ENCODE data around the gene EXO1.
A peak's percentile ranks its signal among the peaks of the same experiment; 100 is the strongest.
"Not testable (repeated sequence)": the region's sequence is repeated elsewhere in the genome, so short reads cannot be mapped to it uniquely, and the experiment has no call there.

The EXO1 gene

GRCh38 chr1:241847796-241848685 lies at the start of gene EXO1:
EXO1 (plus strand) TSS chr1:241848204; CDS start chr1:241850426, 2,222 bp downstream.
- H3K4me3 ChIP-seq (ENCODE audit: low read depth, low read length) = peak within 1 kb of the TSS; percentile 91
- DNase-seq (ENCODE audit: low read depth) = peak; percentile 80
- peak; percentile 62 for TF ChIP-seq CTCF (IDR thresholded peaks at IDR 0.05; ENCODE audit: low read depth, low read length, missing control alignments)

GRCh38 chr1:241799416-241799815 lies 48.6 kb upstream of the EXO1 start:
- DNase-seq (ENCODE audit: low read depth) = no peak
- TF ChIP-seq CTCF (IDR thresholded peaks at IDR 0.05; ENCODE audit: low read depth, low read length, missing control alignments) = no peak
- no peak overlapping the region for H3K4me3 ChIP-seq (ENCODE audit: low read depth, low read length)

- no peak for DNase-seq (ENCODE audit: low read depth)
- H3K4me3 ChIP-seq (ENCODE audit: low read depth, low read length) = no peak overlapping the region
- no peak for TF ChIP-seq CTCF (IDR thresholded peaks at IDR 0.05; ENCODE audit: low read depth, low read length, missing control alignments)
These were observed 47.4 kb upstream of the EXO1 start for GRCh38 chr1:241800640-241801039.

- H3K4me3 ChIP-seq (ENCODE audit: low read depth, low read length) = no peak overlapping the region
- no peak for DNase-seq (ENCODE audit: low read depth)
- TF ChIP-seq CTCF (IDR thresholded peaks at IDR 0.05; ENCODE audit: low read depth, low read length, missing control alignments) = no peak
These were observed 45.1 kb upstream of the EXO1 start for GRCh38 chr1:241802863-241803262.

- not testable (repeated sequence) for H3K4me3 ChIP-seq (ENCODE audit: low read depth, low read length); DNase-seq (ENCODE audit: low read depth)
These were observed 43.3 kb upstream of the EXO1 start for GRCh38 chr1:241804706-241805105.

GRCh38 chr1:241808265-241808664 lies 39.7 kb upstream of the EXO1 start:
- no peak overlapping the region for H3K4me3 ChIP-seq (ENCODE audit: low read depth, low read length)
- TF ChIP-seq CTCF (IDR thresholded peaks at IDR 0.05; ENCODE audit: low read depth, low read length, missing control alignments) = no peak
- DNase-seq (ENCODE audit: low read depth) = no peak

- no peak for DNase-seq (ENCODE audit: low read depth)
- H3K4me3 ChIP-seq (ENCODE audit: low read depth, low read length) = no peak overlapping the region
- no peak for TF ChIP-seq CTCF (IDR thresholded peaks at IDR 0.05; ENCODE audit: low read depth, low read length, missing control alignments)
These were observed 37.1 kb upstream of the EXO1 start for GRCh38 chr1:241810769-241811405.

Data from GM12864 (cell line).